HepG2 (cell line): ENCODE results near the gene FASTKD3. TPM values are rescaled to one million over a fixed set of nuclear protein-coding genes. Genes with fewer than 3 reads are reported as not detected.

Source experiments
- ATAC-seq: fragments of 200-7000 bp; cut with Tn5 transposase; 3 replicates; pipeline ENCODE4 v1.9.1; 2020; ENCODE audit warnings: mild to moderate bottlenecking, moderate library complexity
- BruUV-seq: library from RNA; stranded (reverse); fragments of 400-500 nt; replicated peaks from 2 replicates; lab custom pipeline; 2021; lab: Mats Ljungman, UMichigan
- CTCF ChIA-PET: fragments of 300-600 bp; formaldehyde crosslinking; extraction: SDS; loops from one replicate; lab custom pipeline; 2021; ENCODE audit warnings: low total read pairs, inconsistent platforms, low intra/inter-chr PET ratio; lab: Yijun Ruan, JAX
- POLR2A ChIA-PET: fragments of 350-600 bp; sonication (Branson Sonifier 250); formaldehyde crosslinking; loops from one replicate; lab custom pipeline; 2020; ENCODE audit warnings: antibody characterized with exemption, inconsistent platforms; lab: Yijun Ruan, JAX
- DNase-seq: peaks from one replicate; pipeline ENCODE4 v3.0.0-alpha.2; 2015; ENCODE audit warnings: low spot score
- FAIRE-seq: peaks from 3 replicates; lab custom pipeline; 2011; peaks lifted over from hg19 to GRCh38; lab: Jason Lieb, UNC
- H2AFZ ChIP-seq: one replicate; pipeline ENCODE4 v1.6.1; 2011; ENCODE audit warnings: low read length, inconsistent platforms
- H3K27ac ChIP-seq: fragments of 300-600 bp; 3 replicates; pipeline ENCODE4 v1.8.0; 2011; ENCODE audit warnings: mixed run types, mild to moderate bottlenecking, mixed read lengths, low read length, inconsistent platforms; ENCODE audit not compliant: insufficient read depth; ENCODE audit errors: extremely low read length
- H3K27me3 ChIP-seq, 2 experiments: fragments of 200-600 bp in 1 of 2; 2 replicates in 1 of 2; 3 replicates in 1 of 2; pipeline versions ENCODE4 v1.6.0 to v1.8.0; 2011; ENCODE audit warnings: low read length in 2 of 2, mild to moderate bottlenecking in 2 of 2, moderate library complexity in 2 of 2, inconsistent platforms in 1 of 2; ENCODE audit not compliant: insufficient read depth in 2 of 2, control insufficient read depth in 1 of 2
- H3K36me3 ChIP-seq, 2 experiments: fragments of 200-600 bp in 1 of 2; replicated peaks in 1 of 2; 2 replicates in 1 of 2; 3 replicates in 1 of 2; pipeline versions ENCODE4 v1.5.1 to v1.8.0; 2011; ENCODE audit warnings: low read length in 2 of 2, inconsistent platforms in 1 of 2; ENCODE audit not compliant: insufficient read depth in 2 of 2, control insufficient read depth in 1 of 2
- H3K4me1 ChIP-seq: 2 replicates; pipeline ENCODE4 v1.5.1; 2012; ENCODE audit warnings: low read length, inconsistent platforms; ENCODE audit not compliant: insufficient read depth
- H3K4me2 ChIP-seq: 2 replicates; pipeline ENCODE4 v1.6.0; 2011; ENCODE audit warnings: low read depth, low read length, inconsistent platforms
- H3K4me3 ChIP-seq, 3 experiments: fragments of 200-600 bp in 1 of 3; sonication (generic), shearing (Covaris generic) in 1 of 3; replicated peaks in 1 of 3; 2 replicates each; pipeline ENCODE4 v1.5.1; 2011 to 2016; ENCODE audit warnings: low read length in 3 of 3, inconsistent platforms in 2 of 3, low read depth in 2 of 3, mild to moderate bottlenecking in 2 of 3, control low read depth in 1 of 3, mixed read lengths in 1 of 3; ENCODE audit not compliant: insufficient read depth in 1 of 3
- H3K79me2 ChIP-seq: one replicate; pipeline ENCODE4 v1.6.1; 2011; ENCODE audit warnings: low read length, inconsistent platforms; ENCODE audit not compliant: insufficient read depth
- H3K9ac ChIP-seq: 2 replicates; pipeline ENCODE4 v1.6.0; 2011; ENCODE audit warnings: mild to moderate bottlenecking, low read depth, low read length, inconsistent platforms; ENCODE audit not compliant: insufficient read depth
- H3K9me3 ChIP-seq: 2 replicates; pipeline ENCODE4 v1.5.1; 2012; ENCODE audit warnings: mild to moderate bottlenecking, low read length
- H4K20me1 ChIP-seq: 2 replicates; pipeline ENCODE4 v1.6.0; 2011; ENCODE audit warnings: inconsistent platforms, mild to moderate bottlenecking, low read length, moderate library complexity; ENCODE audit not compliant: insufficient read depth
- ARID3A ChIP-seq: IDR thresholded peaks from 2 replicates; pipeline ENCODE4 v1.6.1; 2012; ENCODE audit warnings: low read depth, low read length, improper control_type of control experiment
- CEBPB ChIP-seq: IDR thresholded peaks from 2 replicates; pipeline ENCODE4 v1.6.1; 2011; ENCODE audit warnings: low read depth, low read length, improper control_type of control experiment, borderline replicate concordance
- CREBL2 ChIP-seq: sonication (generic); formaldehyde crosslinking; IDR thresholded peaks from 2 replicates; pipeline ENCODE4 v1.8.1; 2023; ENCODE audit warnings: missing genetic modification reagents, mild to moderate bottlenecking, borderline replicate concordance
- ETV5 ChIP-seq: IDR thresholded peaks from 2 replicates; pipeline ENCODE4 v1.6.1; 2018; ENCODE audit warnings: missing biosample characterization, missing genetic modification reagents, inconsistent platforms, borderline replicate concordance
- FOXC1 ChIP-seq: sonication (generic); formaldehyde crosslinking; IDR thresholded peaks from 2 replicates; pipeline ENCODE4 v1.8.0; 2022; ENCODE audit warnings: mild to moderate bottlenecking, missing genetic modification reagents, borderline replicate concordance
- FOXP1 ChIP-seq, 2 experiments: fragments of 450-650 bp in 1 of 2; IDR thresholded peaks; 2 replicates each; pipeline ENCODE4 v1.6.1; 2017 to 2018; ENCODE audit warnings: antibody characterized with exemption in 1 of 2
- SRF ChIP-seq: IDR thresholded peaks from 2 replicates; pipeline ENCODE4 v1.6.1; 2011; ENCODE audit warnings: mild to moderate bottlenecking, low read depth, low read length, moderate library complexity
- TBX2 ChIP-seq: sonication (generic); formaldehyde crosslinking; IDR thresholded peaks from 2 replicates; pipeline ENCODE4 v1.5.0; 2020; ENCODE audit warnings: missing genetic modification reagents, mild to moderate bottlenecking, borderline replicate concordance
- ZBTB8A ChIP-seq: sonication (generic); formaldehyde crosslinking; IDR thresholded peaks from 2 replicates; pipeline ENCODE4 v1.4.0; 2020; ENCODE audit warnings: mild to moderate bottlenecking, low read depth, missing genetic modification reagents, borderline replicate concordance
- whole genome bisulfite sequencing: methylation state at CpG from one replicate; pipeline ENCODE4 v1.1.6; 2017; ENCODE audit warnings: low lambda C conversion rate; 5-methylcytosine and 5-hydroxymethylcytosine counted together
- in situ Hi-C: cut with HindIII; loops from 2 replicates; pipeline ENCODE4 v1.10.0; 2017; ENCODE audit warnings: low pct_unique_long_range_greater_than_20kb; ENCODE audit not compliant: extremely low pct_ligation_motif_present
- intact Hi-C: fragments of 100-400 bp; cut with micrococcal nuclease; formaldehyde crosslinking; loops from one replicate; pipeline ENCODE4 v1.10.0; 2022; ENCODE audit not compliant: unreplicated experiment
- polyA plus RNA-seq, 8 experiments: library from polyadenylated mRNA; depleted of rRNA in 3 of 8; stranded (reverse) in 7 of 8; unstranded in 1 of 8; fragments of >200 nt; fragmentation: Illumina TruSeq in 4 of 8; extraction: Trizol in 4 of 8; gene quantifications; 2 replicates each; pipeline versions ENCODE4 v1.2.1 to v1.2.3, GENCODE V29; 2011 to 2016; ENCODE audit warnings: low read depth in 4 of 8, missing spikeins in 1 of 8, mixed read lengths in 1 of 8; ENCODE audit not compliant: insufficient read depth in 1 of 8
- total RNA-seq, 5 experiments: library from RNA; depleted of rRNA; stranded (reverse); fragments of >200 nt; fragmentation: Illumina TruSeq; extraction: Trizol; gene quantifications; 2 replicates each; pipeline ENCODE4 v1.2.3, GENCODE V29; 2016; ENCODE audit warnings: low read depth in 1 of 5
- TF ChIP-seq, protein P1 (sequence below): IDR thresholded peaks from 2 replicates; pipeline ENCODE4 v1.4.0; 2020; ENCODE audit warnings: mild to moderate bottlenecking, missing genetic modification reagents
- TF ChIP-seq, protein P2 (sequence below): sonication (generic); formaldehyde crosslinking; IDR thresholded peaks from 2 replicates; pipeline ENCODE4 v1.4.0; 2020; ENCODE audit warnings: mild to moderate bottlenecking, missing genetic modification reagents
- TF ChIP-seq, protein P3 (sequence below): sonication (generic); formaldehyde crosslinking; IDR thresholded peaks from 2 replicates; pipeline ENCODE4 v1.4.0; 2020; ENCODE audit warnings: mild to moderate bottlenecking, missing genetic modification reagents

The FASTKD3 gene
- total and polyA plus RNA-seq, 2 of the 13 experiments (the other 11 are each of a cell fraction or from before 2014, with no cell fraction given) = 6.9 to 17.8 TPM

DNA sequence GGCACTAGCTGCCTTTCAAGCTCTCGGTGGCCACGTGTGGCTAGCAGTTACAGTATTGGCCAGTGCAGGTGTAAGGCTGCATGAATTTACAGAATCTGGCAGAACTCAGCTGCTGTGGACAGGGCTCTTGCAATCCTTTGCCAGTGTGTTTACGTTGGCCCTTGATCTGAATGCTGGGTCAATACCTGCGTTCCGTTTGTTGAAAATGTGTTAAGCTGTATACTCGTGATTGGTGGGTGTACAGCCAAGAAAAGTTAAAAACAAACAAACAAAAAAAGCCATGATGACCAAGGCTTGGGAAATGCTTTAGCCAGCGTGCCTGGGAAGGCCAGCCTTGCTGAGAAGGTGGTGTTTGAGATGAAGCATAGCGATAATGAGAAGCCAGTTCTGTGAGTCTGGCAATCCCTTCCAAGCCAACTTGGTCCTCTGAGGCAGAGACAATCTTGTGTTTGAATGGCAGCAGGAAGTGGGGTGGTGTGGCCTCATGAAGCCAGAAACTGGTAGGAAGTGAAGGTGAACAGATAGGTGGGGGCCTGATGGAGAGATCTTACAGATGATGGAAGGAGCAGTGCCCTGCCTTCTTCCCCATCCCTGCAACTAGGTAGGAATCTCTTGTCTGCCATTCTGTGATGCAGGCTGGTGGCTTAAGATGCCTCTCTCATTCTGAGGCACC lies 17.1 kb downstream of the FASTKD3 start:
- peak overlapping the region; percentile 12 for H2AFZ ChIP-seq
- peaks cover 25% of the 10 kb centered on the region for H3K4me1 ChIP-seq
- in situ Hi-C loops (no loop called here), intact Hi-C loops (no loop called here)
- ATAC-seq (peak; percentile 53), FAIRE-seq (no peak), DNase-seq (peak; percentile 24)
- CTCF ChIA-PET = no interaction called here
- peaks cover 3 to 10% of the 10 kb centered on the region in 2 experiments; a peak in 2 of 5 replicates for H3K27me3 ChIP-seq
- peak overlapping the region; percentile 81 for H3K4me2 ChIP-seq
- H4K20me1 ChIP-seq = no peaks in the 10 kb centered on the region
- H3K27ac ChIP-seq = no peak overlapping the region
- H3K36me3 ChIP-seq = no peaks in the 10 kb centered on the region
- WGBS = 8% methylated on average over 8 of the region's 8 CpGs
- POLR2A ChIA-PET = interaction anchor here (3.6 kb wide), 1 partner anchor 17 kb away, joined by 18 read pairs; the partner anchor contains the start of genes FASTKD3 and MTRR
- no peaks in the 10 kb centered on the region for H3K79me2 ChIP-seq
- H3K9ac ChIP-seq = 0 out of 2 replicates have a peak overlapping the region, but pooled peaks have one; percentile 28
- no TSS peak for BruUV-seq
- H3K4me3 ChIP-seq = peak overlapping the region in 2 of 3 experiments; percentile 44 to 70; a peak in 4 of 6 replicates
- no peaks in the 10 kb centered on the region for H3K9me3 ChIP-seq
- TF ChIP-seq ETV5 (CRISPR knock-in tag) (no peak), ZBTB8A (no peak), CREBL2 (CRISPR knock-in tag) (no peak), TBX2 (peak; percentile 37; the same call in 1 of the 2 replicates), CEBPB (0 out of 2 replicates have a peak, but pooled peaks have one; percentile 25), ARID3A (peak; percentile 45; the same call in 1 of the 2 replicates), SRF (no peak), FOXP1 (IDR thresholded peaks at IDR 0.05) (no peak), FOXP1 (CRISPR knock-in tag; IDR thresholded peaks at IDR 0.05) (peak; percentile 58), FOXC1 (0 out of 2 replicates have a peak, but pooled peaks have one; percentile 48)
- TF ChIP-seq, protein P1, sequence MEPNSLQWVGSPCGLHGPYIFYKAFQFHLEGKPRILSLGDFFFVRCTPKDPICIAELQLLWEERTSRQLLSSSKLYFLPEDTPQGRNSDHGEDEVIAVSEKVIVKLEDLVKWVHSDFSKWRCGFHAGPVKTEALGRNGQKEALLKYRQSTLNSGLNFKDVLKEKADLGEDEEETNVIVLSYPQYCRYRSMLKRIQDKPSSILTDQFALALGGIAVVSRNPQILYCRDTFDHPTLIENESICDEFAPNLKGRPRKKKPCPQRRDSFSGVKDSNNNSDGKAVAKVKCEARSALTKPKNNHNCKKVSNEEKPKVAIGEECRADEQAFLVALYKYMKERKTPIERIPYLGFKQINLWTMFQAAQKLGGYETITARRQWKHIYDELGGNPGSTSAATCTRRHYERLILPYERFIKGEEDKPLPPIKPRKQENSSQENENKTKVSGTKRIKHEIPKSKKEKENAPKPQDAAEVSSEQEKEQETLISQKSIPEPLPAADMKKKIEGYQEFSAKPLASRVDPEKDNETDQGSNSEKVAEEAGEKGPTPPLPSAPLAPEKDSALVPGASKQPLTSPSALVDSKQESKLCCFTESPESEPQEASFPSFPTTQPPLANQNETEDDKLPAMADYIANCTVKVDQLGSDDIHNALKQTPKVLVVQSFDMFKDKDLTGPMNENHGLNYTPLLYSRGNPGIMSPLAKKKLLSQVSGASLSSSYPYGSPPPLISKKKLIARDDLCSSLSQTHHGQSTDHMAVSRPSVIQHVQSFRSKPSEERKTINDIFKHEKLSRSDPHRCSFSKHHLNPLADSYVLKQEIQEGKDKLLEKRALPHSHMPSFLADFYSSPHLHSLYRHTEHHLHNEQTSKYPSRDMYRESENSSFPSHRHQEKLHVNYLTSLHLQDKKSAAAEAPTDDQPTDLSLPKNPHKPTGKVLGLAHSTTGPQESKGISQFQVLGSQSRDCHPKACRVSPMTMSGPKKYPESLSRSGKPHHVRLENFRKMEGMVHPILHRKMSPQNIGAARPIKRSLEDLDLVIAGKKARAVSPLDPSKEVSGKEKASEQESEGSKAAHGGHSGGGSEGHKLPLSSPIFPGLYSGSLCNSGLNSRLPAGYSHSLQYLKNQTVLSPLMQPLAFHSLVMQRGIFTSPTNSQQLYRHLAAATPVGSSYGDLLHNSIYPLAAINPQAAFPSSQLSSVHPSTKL = 0 out of 2 replicates have a peak, but pooled peaks have one; percentile 11
- TF ChIP-seq, protein P2, sequence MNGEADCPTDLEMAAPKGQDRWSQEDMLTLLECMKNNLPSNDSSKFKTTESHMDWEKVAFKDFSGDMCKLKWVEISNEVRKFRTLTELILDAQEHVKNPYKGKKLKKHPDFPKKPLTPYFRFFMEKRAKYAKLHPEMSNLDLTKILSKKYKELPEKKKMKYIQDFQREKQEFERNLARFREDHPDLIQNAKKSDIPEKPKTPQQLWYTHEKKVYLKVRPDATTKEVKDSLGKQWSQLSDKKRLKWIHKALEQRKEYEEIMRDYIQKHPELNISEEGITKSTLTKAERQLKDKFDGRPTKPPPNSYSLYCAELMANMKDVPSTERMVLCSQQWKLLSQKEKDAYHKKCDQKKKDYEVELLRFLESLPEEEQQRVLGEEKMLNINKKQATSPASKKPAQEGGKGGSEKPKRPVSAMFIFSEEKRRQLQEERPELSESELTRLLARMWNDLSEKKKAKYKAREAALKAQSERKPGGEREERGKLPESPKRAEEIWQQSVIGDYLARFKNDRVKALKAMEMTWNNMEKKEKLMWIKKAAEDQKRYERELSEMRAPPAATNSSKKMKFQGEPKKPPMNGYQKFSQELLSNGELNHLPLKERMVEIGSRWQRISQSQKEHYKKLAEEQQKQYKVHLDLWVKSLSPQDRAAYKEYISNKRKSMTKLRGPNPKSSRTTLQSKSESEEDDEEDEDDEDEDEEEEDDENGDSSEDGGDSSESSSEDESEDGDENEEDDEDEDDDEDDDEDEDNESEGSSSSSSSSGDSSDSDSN (CRISPR knock-in tag) = 0 out of 2 replicates have a peak, but pooled peaks have one; percentile 7
- TF ChIP-seq, protein P3, sequence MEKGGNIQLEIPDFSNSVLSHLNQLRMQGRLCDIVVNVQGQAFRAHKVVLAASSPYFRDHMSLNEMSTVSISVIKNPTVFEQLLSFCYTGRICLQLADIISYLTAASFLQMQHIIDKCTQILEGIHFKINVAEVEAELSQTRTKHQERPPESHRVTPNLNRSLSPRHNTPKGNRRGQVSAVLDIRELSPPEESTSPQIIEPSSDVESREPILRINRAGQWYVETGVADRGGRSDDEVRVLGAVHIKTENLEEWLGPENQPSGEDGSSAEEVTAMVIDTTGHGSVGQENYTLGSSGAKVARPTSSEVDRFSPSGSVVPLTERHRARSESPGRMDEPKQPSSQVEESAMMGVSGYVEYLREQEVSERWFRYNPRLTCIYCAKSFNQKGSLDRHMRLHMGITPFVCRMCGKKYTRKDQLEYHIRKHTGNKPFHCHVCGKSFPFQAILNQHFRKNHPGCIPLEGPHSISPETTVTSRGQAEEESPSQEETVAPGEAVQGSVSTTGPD (CRISPR knock-in tag) = peak; percentile 66
